Measurements from ENCODE around the gene MAGI1. TPM values are rescaled to one million over a fixed set of nuclear protein-coding genes. Genes with fewer than 3 reads are reported as not detected.

The MAGI1 gene
- total and polyA plus RNA-seq, 10 donors = 3.5 to 104 (median 62.3) TPM

- 85 to 97% (median 89%) methylated on average over 12 of the region's 12 CpGs for WGBS, 5 donors
- H3K27me3 ChIP-seq (replicated peaks in 1 of 7) = no peaks in the 10 kb centered on the region
- no peak overlapping the region for H3K4me3 ChIP-seq
- H3K4me1 ChIP-seq = peaks cover 0 to 3% (median 0%) of the 10 kb centered on the region in 6 donors
- TF ChIP-seq, protein P1, sequence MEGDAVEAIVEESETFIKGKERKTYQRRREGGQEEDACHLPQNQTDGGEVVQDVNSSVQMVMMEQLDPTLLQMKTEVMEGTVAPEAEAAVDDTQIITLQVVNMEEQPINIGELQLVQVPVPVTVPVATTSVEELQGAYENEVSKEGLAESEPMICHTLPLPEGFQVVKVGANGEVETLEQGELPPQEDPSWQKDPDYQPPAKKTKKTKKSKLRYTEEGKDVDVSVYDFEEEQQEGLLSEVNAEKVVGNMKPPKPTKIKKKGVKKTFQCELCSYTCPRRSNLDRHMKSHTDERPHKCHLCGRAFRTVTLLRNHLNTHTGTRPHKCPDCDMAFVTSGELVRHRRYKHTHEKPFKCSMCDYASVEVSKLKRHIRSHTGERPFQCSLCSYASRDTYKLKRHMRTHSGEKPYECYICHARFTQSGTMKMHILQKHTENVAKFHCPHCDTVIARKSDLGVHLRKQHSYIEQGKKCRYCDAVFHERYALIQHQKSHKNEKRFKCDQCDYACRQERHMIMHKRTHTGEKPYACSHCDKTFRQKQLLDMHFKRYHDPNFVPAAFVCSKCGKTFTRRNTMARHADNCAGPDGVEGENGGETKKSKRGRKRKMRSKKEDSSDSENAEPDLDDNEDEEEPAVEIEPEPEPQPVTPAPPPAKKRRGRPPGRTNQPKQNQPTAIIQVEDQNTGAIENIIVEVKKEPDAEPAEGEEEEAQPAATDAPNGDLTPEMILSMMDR (IDR thresholded peaks at IDR 0.05 in 8 of 11, conservative IDR thresholded peaks at IDR 0.05 in 3 of 11) = no peak
- TF ChIP-seq POLR2AphosphoS5 (IDR thresholded peaks at IDR 0.05) (no peak), POLR2A (IDR thresholded peaks at IDR 0.05) (no peak)
- no peaks in the 10 kb centered on the region for H3K9me3 ChIP-seq
- no peak overlapping the region for H3K27ac ChIP-seq
- intact Hi-C loops (cut with DNase I; ENCODE audit: low total_unique reads) = no loop called here
- no peak for DNase-seq
- no peaks in the 10 kb centered on the region for H3K36me3 ChIP-seq
Observed at GRCh38 chr3:65587650-65588439, 450.9 kb downstream of the MAGI1 start.

GRCh38 chr3:65584913-65585312 is 453.8 kb downstream of the MAGI1 start:
- Histone ChIP-seq H3K4me1 (no peaks in the 10 kb centered on the region), H3K9me3 (no peaks in the 10 kb centered on the region), H3K27me3 (replicated peaks in 1 of 7) (no peaks in the 10 kb centered on the region), H3K27ac (no peak overlapping the region), H3K36me3 (no peaks in the 10 kb centered on the region), H3K4me3 (no peak overlapping the region)
- 84 to 95% (median 91%) methylated on average over 2 of the region's 2 CpGs for WGBS, 5 donors
- intact Hi-C loops (cut with DNase I; ENCODE audit: low total_unique reads) = no loop called here
- TF ChIP-seq POLR2A (IDR thresholded peaks at IDR 0.05) (no peak), POLR2AphosphoS5 (IDR thresholded peaks at IDR 0.05) (no peak)
- TF ChIP-seq, protein P1 (IDR thresholded peaks at IDR 0.05 in 8 of 11, conservative IDR thresholded peaks at IDR 0.05 in 3 of 11) = no peak
- no peak for DNase-seq

GRCh38 chr3:65584002-65584401 is 454.7 kb downstream of the MAGI1 start:
- intact Hi-C loops (cut with DNase I; ENCODE audit: low total_unique reads) = no loop called here
- Histone ChIP-seq H3K27ac (no peak overlapping the region), H3K4me3 (no peak overlapping the region), H3K4me1 (no peaks in the 10 kb centered on the region), H3K9me3 (no peaks in the 10 kb centered on the region), H3K27me3 (replicated peaks in 1 of 7) (no peaks in the 10 kb centered on the region), H3K36me3 (no peaks in the 10 kb centered on the region)
- DNase-seq = no peak
- TF ChIP-seq POLR2A (IDR thresholded peaks at IDR 0.05) (no peak), POLR2AphosphoS5 (IDR thresholded peaks at IDR 0.05) (no peak)

DNA sequence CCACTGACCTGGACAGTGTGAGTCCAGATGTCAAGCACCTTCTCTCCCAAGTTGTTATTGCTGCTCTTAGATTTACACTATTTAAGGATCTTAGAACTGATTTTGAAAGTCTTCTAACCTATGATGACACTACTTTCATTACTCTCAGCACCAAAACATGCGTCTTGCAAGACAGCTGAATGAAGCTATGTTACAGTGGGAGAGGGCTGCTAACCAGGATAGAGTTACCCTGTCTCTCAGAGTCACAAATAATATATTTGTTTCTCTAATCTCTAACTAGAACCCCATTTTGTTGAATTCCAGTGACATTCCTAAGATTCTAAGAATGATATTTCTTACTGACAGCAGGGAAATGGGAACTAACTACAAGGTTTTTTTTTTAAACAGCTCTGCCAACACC is 455.5 kb downstream of the MAGI1 start:
- Histone ChIP-seq H3K9me3 (no peaks in the 10 kb centered on the region), H3K4me1 (no peaks in the 10 kb centered on the region), H3K36me3 (no peaks in the 10 kb centered on the region), H3K27ac (no peak overlapping the region), H3K27me3 (replicated peaks in 1 of 7) (no peaks in the 10 kb centered on the region), H3K4me3 (no peak overlapping the region)
- WGBS, 5 donors = 75 to 96% (median 80%) methylated on average over 1 of the region's 1 CpG
- DNase-seq = no peak
- TF ChIP-seq, protein P1 (IDR thresholded peaks at IDR 0.05 in 8 of 11, conservative IDR thresholded peaks at IDR 0.05 in 3 of 11) = no peak
- no peak for TF ChIP-seq POLR2AphosphoS5 (IDR thresholded peaks at IDR 0.05)
- no peak for TF ChIP-seq POLR2A (IDR thresholded peaks at IDR 0.05)
- intact Hi-C loops (cut with DNase I; ENCODE audit: low total_unique reads) = no loop called here
